OCI-LY1 (cell line): ENCODE data around the gene TENT4A.

ENCODE experiments used
- CTCF ChIP-seq: fragments of 200-600 bp; sonication (generic), shearing (Covaris generic); IDR thresholded peaks from 2 replicates; pipeline ENCODE4 v1.5.1; 2017; ENCODE audit warnings: mild to moderate bottlenecking, antibody characterized with exemption, low read length, moderate library complexity, mixed read lengths
- EZH2 ChIP-seq: fragments of 200-600 bp; sonication (generic), shearing (Covaris generic); IDR thresholded peaks from 2 replicates; pipeline ENCODE4 v1.8.0; 2017; ENCODE audit warnings: borderline replicate concordance, mixed run types, mild to moderate bottlenecking, antibody characterized with exemption, low read length, moderate library complexity, mixed read lengths

GRCh38 chr5:6773342-6774035, 60.3 kb downstream of the TENT4A start:
- TF ChIP-seq CTCF (no peak), EZH2 (no peak)
